ENCODE data around the gene PGGT1B. TPM values are rescaled to one million over a fixed set of nuclear protein-coding genes. Genes with fewer than 3 reads are reported as not detected.

Gene PGGT1B
- total and polyA plus RNA-seq, 4 donors, result 3.7 to 45.5 (median 20.7) TPM

GRCh38 chr5:115168829-115169486 is 93.7 kb downstream of the PGGT1B start:
- no peaks in the 10 kb centered on the region for H3K4me1 ChIP-seq (ENCODE audit: control insufficient read depth in 1 of 2, insufficient read depth in 2 of 2, low read length in 2 of 2)
- intact Hi-C loops (cut with DNase I), result loop anchor here (5.0 to 10.0 kb wide), 2 partner anchors 73 to 76 kb away; no protein-coding TSS in a partner anchor
- H3K27ac ChIP-seq (ENCODE audit: low read depth in 1 of 2, low read length in 2 of 2), result no peak overlapping the region
- WGBS, 2 donors, result 4 to 6% methylated on average over 32 to 41 of the region's 41 CpGs
- ATAC-seq (ENCODE audit: low FRiP score) (no peak), DNase-seq (peak; percentile 63 to 82)
- H3K9me3 ChIP-seq (ENCODE audit: control insufficient read depth, low read length), result no peaks in the 10 kb centered on the region
- no peaks in the 10 kb centered on the region for H3K36me3 ChIP-seq (ENCODE audit: control insufficient read depth in 1 of 2, insufficient read depth in 2 of 2, low read length in 1 of 2)
- H3K27me3 ChIP-seq (ENCODE audit: control insufficient read depth in 1 of 2, insufficient read depth in 2 of 2, low read length in 1 of 2), result no peaks in the 10 kb centered on the region
- peak overlapping the region; percentile 24 to 69 for H3K4me3 ChIP-seq (ENCODE audit: low read length in 2 of 2)

- Histone ChIP-seq H3K36me3 (ENCODE audit: control insufficient read depth in 1 of 2, insufficient read depth in 2 of 2, low read length in 1 of 2) (no peaks in the 10 kb centered on the region), H3K4me3 (ENCODE audit: low read length in 2 of 2) (no peak overlapping the region), H3K27me3 (ENCODE audit: control insufficient read depth in 1 of 2, insufficient read depth in 2 of 2, low read length in 1 of 2) (no peaks in the 10 kb centered on the region), H3K9me3 (ENCODE audit: control insufficient read depth, low read length) (no peaks in the 10 kb centered on the region), H3K4me1 (ENCODE audit: control insufficient read depth in 1 of 2, insufficient read depth in 2 of 2, low read length in 2 of 2) (no peaks in the 10 kb centered on the region), H3K27ac (ENCODE audit: low read depth in 1 of 2, low read length in 2 of 2) (no peak overlapping the region)
- no peak for DNase-seq
- ATAC-seq (ENCODE audit: low FRiP score), result no peak
- intact Hi-C loops (cut with DNase I), result loop anchor here (5.0 to 10.0 kb wide), 2 partner anchors 75 to 78 kb away; no protein-coding TSS in a partner anchor
- WGBS, 2 donors, result 97 to 98% methylated on average over 7 to 12 of the region's 12 CpGs
Observed at GRCh38 chr5:115166744-115167393, 95.8 kb downstream of the PGGT1B start.

GRCh38 chr5:115165790-115166189 is 96.9 kb downstream of the PGGT1B start:
- Histone ChIP-seq H3K9me3 (ENCODE audit: control insufficient read depth, low read length) (no peaks in the 10 kb centered on the region), H3K4me3 (ENCODE audit: low read length in 2 of 2) (no peak overlapping the region), H3K27me3 (ENCODE audit: control insufficient read depth in 1 of 2, insufficient read depth in 2 of 2, low read length in 1 of 2) (no peaks in the 10 kb centered on the region), H3K4me1 (ENCODE audit: control insufficient read depth in 1 of 2, insufficient read depth in 2 of 2, low read length in 2 of 2) (no peaks in the 10 kb centered on the region), H3K27ac (ENCODE audit: low read depth in 1 of 2, low read length in 2 of 2) (no peak overlapping the region), H3K36me3 (ENCODE audit: control insufficient read depth in 1 of 2, insufficient read depth in 2 of 2, low read length in 1 of 2) (no peaks in the 10 kb centered on the region)
- DNase-seq (no peak), ATAC-seq (ENCODE audit: low FRiP score) (no peak)
- intact Hi-C loops (cut with DNase I), result loop anchor here (5.0 to 10.0 kb wide), 2 partner anchors 77 to 79 kb away; no protein-coding TSS in a partner anchor
- WGBS, 2 donors, result 85 to 87% methylated on average over 5 of the region's 5 CpGs

- H3K4me1 ChIP-seq (ENCODE audit: control insufficient read depth in 1 of 2, insufficient read depth in 2 of 2, low read length in 2 of 2), result no peaks in the 10 kb centered on the region
- no peaks in the 10 kb centered on the region for H3K27me3 ChIP-seq (ENCODE audit: control insufficient read depth in 1 of 2, insufficient read depth in 2 of 2, low read length in 1 of 2)
- H3K4me3 ChIP-seq (ENCODE audit: low read length in 2 of 2), result no peak overlapping the region
- ATAC-seq (ENCODE audit: low FRiP score), result no peak
- 94 to 95% methylated on average over 3 of the region's 3 CpGs for WGBS, 2 donors
- H3K36me3 ChIP-seq (ENCODE audit: control insufficient read depth in 1 of 2, insufficient read depth in 2 of 2, low read length in 1 of 2), result no peaks in the 10 kb centered on the region
- no peaks in the 10 kb centered on the region for H3K9me3 ChIP-seq (ENCODE audit: control insufficient read depth, low read length)
- intact Hi-C loops (cut with DNase I), result loop anchor here in 1 of 2 donors (10.0 kb wide), 1 partner anchor 84 kb away; no protein-coding TSS in a partner anchor
- H3K27ac ChIP-seq (ENCODE audit: low read depth in 1 of 2, low read length in 2 of 2), result no peak overlapping the region
- peak in 1 of 2 donors; percentile 26 for DNase-seq
Observed at GRCh38 chr5:115160975-115161475, 101.7 kb downstream of the PGGT1B start.

Other genes starting within 250 kb of the PGGT1B start
- gene TRIM36, start 93.0 kb downstream of the PGGT1B start, total RNA-seq, result 10 to 100 TPM in 1 of 2 donors, 1 to 10 TPM in 1; 4.4 to 23.9 TPM
- 10 to 100 TPM; 11.9 to 14.1 TPM for gene TRIM36, start 93.0 kb downstream of the PGGT1B start, polyA plus RNA-seq
- gene CCDC112, start 33.8 kb upstream of the PGGT1B start, total RNA-seq, result 1 to 10 TPM; 4.1 to 7.3 TPM
- 1 to 10 TPM; 6.5 to 8.3 TPM for gene CCDC112, start 33.8 kb upstream of the PGGT1B start, polyA plus RNA-seq

All from aorta (tissue), 5 donors.